Naive thymus-derived CD4-positive, alpha-beta T cell (primary cell): Measurements from ENCODE around the gene MAD2L1BP. TPM values are rescaled to one million over a fixed set of nuclear protein-coding genes. Genes with fewer than 3 reads are reported as not detected.

Source experiments
- ATAC-seq: fragments of 150-1000 bp; cut with Tn5 transposase; 2 replicates; pipeline ENCODE4 v1.10.0; 2021; ENCODE audit warnings: mild to moderate bottlenecking, moderate library complexity
- CTCF ChIA-PET: fragments of 350-600 bp; sonication (Branson Sonifier 250); formaldehyde crosslinking; loops from one replicate; lab custom pipeline; 2021; ENCODE audit warnings: antibody characterized with exemption; lab: Charles Lee
- POLR2A ChIA-PET: fragments of 350-600 bp; sonication (Branson Sonifier 250); formaldehyde crosslinking; loops from one replicate; lab custom pipeline; 2021; ENCODE audit warnings: antibody characterized with exemption, inconsistent platforms; lab: Charles Lee
- DNase-seq, 9 donors: peaks; one replicate each; pipeline versions ENCODE4 v3.0.0 to v3.0.0-alpha.2; 2020 to 2022; ENCODE audit warnings: mixed read lengths in 1 of 9
- H3K27ac ChIP-seq: one replicate; pipeline ENCODE4 v1.7.0; 2013; ENCODE audit warnings: mild to moderate bottlenecking, low read depth, low read length, moderate library complexity
- H3K27me3 ChIP-seq, 2 donors: one replicate each; pipeline ENCODE4 v1.7.0; 2013; ENCODE audit warnings: low read length in 2 of 2, mild to moderate bottlenecking in 2 of 2, moderate library complexity in 2 of 2; ENCODE audit not compliant: control insufficient read depth in 2 of 2, insufficient read depth in 2 of 2
- H3K36me3 ChIP-seq, 3 experiments: 1 replicate in 2 of 3; 2 replicates in 1 of 3; pipeline ENCODE4 v1.7.0; 2013; ENCODE audit warnings: low read length in 3 of 3, mild to moderate bottlenecking in 3 of 3, moderate library complexity in 1 of 3; ENCODE audit not compliant: insufficient read depth in 3 of 3, control insufficient read depth in 2 of 3
- H3K4me1 ChIP-seq, 2 donors: one replicate each; pipeline ENCODE4 v1.7.0; 2013; ENCODE audit warnings: low read length in 2 of 2, mild to moderate bottlenecking in 2 of 2, moderate library complexity in 1 of 2; ENCODE audit not compliant: control insufficient read depth in 2 of 2, insufficient read depth in 2 of 2
- H3K4me3 ChIP-seq: 2 replicates; pipeline ENCODE4 v1.7.0; 2013; ENCODE audit warnings: mild to moderate bottlenecking, low read length
- H3K9me3 ChIP-seq, 3 experiments: 1 replicate in 2 of 3; 2 replicates in 1 of 3; pipeline ENCODE4 v1.7.0; 2013; ENCODE audit warnings: low read length in 3 of 3; ENCODE audit not compliant: control insufficient read depth in 2 of 3
- H3K27ac Mint-ChIP-seq, 9 donors: one replicate each; pipeline ENCODE4 v1.8.0; 2020 to 2022; ENCODE audit warnings: mixed read lengths in 9 of 9, mild to moderate bottlenecking in 8 of 9, moderate library complexity in 5 of 9, inconsistent platforms in 2 of 9
- H3K27me3 Mint-ChIP-seq, 5 donors: one replicate each; pipeline ENCODE4 v1.8.0; 2021 to 2022; ENCODE audit warnings: mixed read lengths in 5 of 5, mild to moderate bottlenecking in 1 of 5
- H3K36me3 Mint-ChIP-seq, 5 donors: one replicate each; pipeline ENCODE4 v1.8.0; 2020 to 2022; ENCODE audit warnings: mixed read lengths in 5 of 5, mild to moderate bottlenecking in 3 of 5, inconsistent platforms in 1 of 5
- H3K4me1 Mint-ChIP-seq, 7 donors: one replicate each; pipeline ENCODE4 v1.8.0; 2020 to 2022; ENCODE audit warnings: mixed read lengths in 7 of 7, mild to moderate bottlenecking in 3 of 7, inconsistent platforms in 1 of 7
- H3K4me3 Mint-ChIP-seq, 10 donors: one replicate each; pipeline ENCODE4 v1.8.0; 2020 to 2022; ENCODE audit warnings: mild to moderate bottlenecking in 10 of 10, mixed read lengths in 10 of 10, moderate library complexity in 6 of 10, inconsistent platforms in 2 of 10
- H3K9me3 Mint-ChIP-seq, 11 donors: one replicate each; pipeline ENCODE4 v1.8.0; 2020 to 2022; ENCODE audit warnings: mixed read lengths in 11 of 11, mild to moderate bottlenecking in 4 of 11, inconsistent platforms in 1 of 11, moderate library complexity in 1 of 11
- intact Hi-C, 2 donors: fragments of 100-400 bp; cut with micrococcal nuclease; formaldehyde crosslinking; loops; one replicate each; pipeline ENCODE4 v1.15.1; 2023
- polyA plus RNA-seq, 2 donors: library from polyadenylated mRNA; unstranded; fragments of 300-500 nt; fragmentation: Illumina TruSeq; gene quantifications; one replicate each; pipeline ENCODE4 v1.2.3, GENCODE V29; 2021
- total RNA-seq, 6 experiments: library from RNA in 5 of 6; stranded (reverse) in 5 of 6; gene quantifications; 1 replicate in 5 of 6; 2 replicates in 1 of 6; pipeline ENCODE4 v1.2.3 and lab custom pipeline; 2021 to 2026

Gene MAD2L1BP
- total and polyA plus RNA-seq, 7 experiments from 2014 or later, result 14.9 to 44.5 (median 28.0) TPM

DNA sequence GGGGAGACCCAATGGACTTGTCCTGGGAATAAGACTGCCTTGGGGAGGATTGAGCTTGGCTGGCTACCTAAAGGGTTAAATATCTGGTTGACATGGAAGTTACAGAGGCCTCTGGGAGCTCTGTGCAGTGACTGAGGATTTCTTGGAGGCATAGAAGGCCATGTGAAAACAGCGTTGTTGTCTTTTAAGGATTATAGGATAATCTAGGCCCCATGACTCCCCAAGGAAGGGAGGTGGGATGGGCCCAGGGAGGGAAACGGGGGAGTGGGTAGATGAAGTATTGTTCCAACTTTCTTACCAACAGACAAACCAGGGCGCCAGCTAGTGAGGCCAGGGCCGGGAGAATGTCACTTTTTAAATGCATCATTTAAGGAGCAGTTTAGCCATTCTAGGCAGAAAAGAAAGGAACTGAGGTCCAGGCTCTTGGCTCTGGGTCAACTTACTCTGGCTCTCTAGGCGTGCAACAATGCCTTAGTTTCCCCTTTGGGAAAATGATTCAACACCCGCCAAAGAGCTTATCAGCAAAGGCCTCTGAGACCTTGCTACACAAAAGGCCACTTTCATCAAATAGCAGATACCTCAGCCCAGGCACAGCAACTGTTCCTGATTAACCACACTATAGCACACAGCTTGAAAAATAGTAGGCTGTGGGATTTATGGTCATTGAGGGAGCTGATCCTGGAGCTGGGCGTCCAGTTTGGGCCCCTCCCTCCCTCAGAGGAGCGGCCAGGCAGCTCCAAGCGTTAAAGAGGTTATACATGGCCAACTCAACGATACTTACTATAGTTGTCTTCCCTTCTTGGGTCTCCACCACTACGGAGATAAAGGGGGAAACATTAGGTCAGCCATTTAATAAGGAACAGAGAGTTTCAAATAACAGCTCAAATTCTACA is 44.9 kb downstream of the MAD2L1BP start:
- H3K36me3 Mint-ChIP-seq, result peaks cover 0 to 26% (median 4%) of the 10 kb centered on the region in 5 donors

DNA sequence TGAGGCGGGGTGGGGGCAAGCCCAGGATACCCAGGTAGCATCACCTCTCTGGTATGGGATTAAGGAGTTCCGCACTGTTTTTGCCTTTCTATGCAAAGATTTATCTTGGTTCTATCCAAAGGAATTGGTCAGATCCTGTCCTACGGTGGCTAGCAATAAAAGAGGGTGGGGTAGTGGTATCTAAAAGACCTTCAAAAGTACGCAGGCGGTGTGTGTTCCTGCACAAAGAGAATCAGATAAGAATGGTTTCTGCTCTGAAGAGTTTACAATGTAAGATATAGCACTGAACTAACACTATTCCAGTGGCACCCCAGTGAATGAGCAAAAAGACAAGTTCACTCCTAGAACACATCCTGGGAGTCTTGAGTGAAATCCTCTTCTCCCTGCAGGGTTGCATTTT is 45.7 kb downstream of the MAD2L1BP start:
- Mint-ChIP-seq H3K4me1 (peaks cover 19 to 46% (median 43%) of the 10 kb centered on the region in 7 donors), H3K9me3 (no peaks in the 10 kb centered on the region), H3K36me3 (peaks cover 0 to 20% (median 4%) of the 10 kb centered on the region in 5 donors), H3K27ac (no peak overlapping the region), H3K4me3 (no peak overlapping the region), H3K27me3 (no peaks in the 10 kb centered on the region)
- CTCF ChIA-PET, result interaction anchor here (1.0 kb wide), 1 partner anchor 13 kb away, joined by 4 read pairs; no protein-coding TSS in a partner anchor
- intact Hi-C loops, result no loop called here
- Histone ChIP-seq H3K4me1 (peaks cover under 1 to 9% of the 10 kb centered on the region in 2 donors), H3K9me3 (no peaks in the 10 kb centered on the region), H3K27me3 (no peaks in the 10 kb centered on the region), H3K36me3 (peaks cover 0 to 75% (median 5%) of the 10 kb centered on the region in 3 experiments), H3K27ac (no peak overlapping the region), H3K4me3 (no peak overlapping the region)
- POLR2A ChIA-PET, result no interaction called here
- DNase-seq (no peak), ATAC-seq (no peak)

More for the DNA sequence above, 44.9 kb downstream of the MAD2L1BP start:
- Mint-ChIP-seq H3K9me3 (no peaks in the 10 kb centered on the region), H3K27me3 (no peaks in the 10 kb centered on the region), H3K27ac (peak overlapping the region in 1 of 9 donors; percentile 38), H3K4me3 (no peak overlapping the region), H3K4me1 (peaks cover 17 to 39% (median 35%) of the 10 kb centered on the region in 7 donors)
- Histone ChIP-seq H3K27ac (no peak overlapping the region), H3K36me3 (peaks cover 0 to 83% (median 5%) of the 10 kb centered on the region in 3 experiments), H3K4me1 (peaks cover 0 to 4% of the 10 kb centered on the region in 2 donors), H3K27me3 (no peaks in the 10 kb centered on the region), H3K4me3 (no peak overlapping the region), H3K9me3 (no peaks in the 10 kb centered on the region)
- DNase-seq, result no peak
- intact Hi-C loops, result no loop called here
- no peak for ATAC-seq
- ChIA-PET CTCF (interaction anchor here (1.0 kb wide), 1 partner anchor 12 kb away, joined by 4 read pairs; no protein-coding TSS in a partner anchor), POLR2A (interaction anchor here (0.6 kb wide), 1 partner anchor 385 kb away, joined by 4 read pairs; no protein-coding TSS in a partner anchor)

GRCh38 chr6:43682724-43683429 is 47.2 kb downstream of the MAD2L1BP start:
- H3K36me3 Mint-ChIP-seq, result peaks cover 0 to 20% (median under 1%) of the 10 kb centered on the region in 5 donors
- Histone ChIP-seq H3K9me3 (no peaks in the 10 kb centered on the region), H3K36me3 (peaks cover 0 to 65% (median 0%) of the 10 kb centered on the region in 3 experiments), H3K4me3 (no peak overlapping the region), H3K27me3 (no peaks in the 10 kb centered on the region), H3K27ac (no peak overlapping the region), H3K4me1 (peaks cover 10 to 18% of the 10 kb centered on the region in 2 donors)
- intact Hi-C loops, result no loop called here
- peak overlapping the region in 1 of 10 donors; percentile 4 for H3K4me3 Mint-ChIP-seq
- peaks cover 29 to 58% (median 57%) of the 10 kb centered on the region in 7 donors for H3K4me1 Mint-ChIP-seq
- peak overlapping the region in 3 of 9 donors; percentile 27 to 59 (median 48) for H3K27ac Mint-ChIP-seq
- CTCF ChIA-PET, result no interaction called here
- H3K9me3 Mint-ChIP-seq, result peaks cover 0 to 1% (median 0%) of the 10 kb centered on the region in 11 donors
- no peak for ATAC-seq
- POLR2A ChIA-PET, result interaction anchor here (0.7 kb wide), 1 partner anchor 496 kb away, joined by 3 read pairs; no protein-coding TSS in a partner anchor
- H3K27me3 Mint-ChIP-seq, result no peaks in the 10 kb centered on the region
- no peak for DNase-seq

GRCh38 chr6:43683708-43684455 is 48.2 kb downstream of the MAD2L1BP start:
- Histone ChIP-seq H3K27me3 (no peaks in the 10 kb centered on the region), H3K27ac (no peak overlapping the region), H3K4me1 (peaks cover 10 to 22% of the 10 kb centered on the region in 2 donors), H3K9me3 (no peaks in the 10 kb centered on the region), H3K4me3 (no peak overlapping the region), H3K36me3 (peaks cover 0 to 55% (median 0%) of the 10 kb centered on the region in 3 experiments)
- intact Hi-C loops, result no loop called here
- Mint-ChIP-seq H3K27me3 (no peaks in the 10 kb centered on the region), H3K4me1 (peaks cover 33 to 63% (median 62%) of the 10 kb centered on the region in 7 donors), H3K9me3 (peaks cover 0 to 2% (median 0%) of the 10 kb centered on the region in 11 donors), H3K36me3 (peaks cover 0 to 13% (median 0%) of the 10 kb centered on the region in 5 donors), H3K4me3 (peak overlapping the region in 5 of 10 donors; percentile 0 to 35 (median 17)), H3K27ac (peak overlapping the region in 3 of 9 donors; percentile 60 to 66 (median 66))
- CTCF ChIA-PET, result interaction anchor here (0.6 kb wide), 1 partner anchor 1067 kb away, joined by 3 read pairs; no protein-coding TSS in a partner anchor
- no peak for ATAC-seq
- POLR2A ChIA-PET, result interaction anchor here (0.7 kb wide), 1 partner anchor 495 kb away, joined by 3 read pairs; no protein-coding TSS in a partner anchor
- DNase-seq, result no peak

DNA sequence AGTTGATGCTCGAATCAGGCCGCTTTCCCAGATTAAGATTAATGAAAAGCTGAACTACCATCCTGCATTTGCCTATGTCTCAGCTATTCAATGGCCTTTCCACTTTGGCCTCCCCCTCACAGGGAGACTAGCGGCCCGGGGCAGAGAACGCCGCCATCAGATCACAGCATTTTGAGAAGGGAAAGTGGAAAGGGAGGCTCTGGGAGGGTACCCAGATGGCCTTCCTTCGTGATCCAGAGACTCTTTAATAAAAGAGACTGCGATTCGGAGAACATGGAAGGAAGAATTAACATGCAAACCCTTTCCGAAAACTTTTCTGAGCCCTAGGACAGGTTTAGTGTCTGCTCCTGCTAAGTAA is 51.4 kb downstream of the MAD2L1BP start:
- H3K36me3 ChIP-seq, result peaks cover 0 to 24% (median 0%) of the 10 kb centered on the region in 3 experiments
- peak overlapping the region; percentile 81 for H3K27ac ChIP-seq
- POLR2A ChIA-PET, result interaction anchor here (1.1 kb wide), 1 partner anchor 58 kb away, joined by 3 read pairs; the partner anchor contains the start of gene GTPBP2
- Mint-ChIP-seq H3K4me3 (peak overlapping the region; percentile 94 to 99 (median 97)), H3K27ac (peak overlapping the region; percentile 87 to 96 (median 94)), H3K9me3 (peaks cover 0 to 2% (median 0%) of the 10 kb centered on the region in 11 donors), H3K27me3 (peaks cover 0 to 3% (median 0%) of the 10 kb centered on the region in 5 donors), H3K36me3 (peaks cover 0 to 9% (median 0%) of the 10 kb centered on the region in 5 donors), H3K4me1 (peaks cover 28 to 58% (median 55%) of the 10 kb centered on the region in 7 donors)
- peak overlapping the region; percentile 98 for H3K4me3 ChIP-seq
- DNase-seq (no peak), ATAC-seq (no peak)
- CTCF ChIA-PET, result no interaction called here
- H3K27me3 ChIP-seq, result no peaks in the 10 kb centered on the region
- peaks cover 10 to 22% of the 10 kb centered on the region in 2 donors for H3K4me1 ChIP-seq
- H3K9me3 ChIP-seq, result no peaks in the 10 kb centered on the region
- intact Hi-C loops, result loop anchor here (1.0 to 5.0 kb wide), 4 partner anchors 17 to 170 kb away; partner anchors contain the start of genes GTPBP2 (in 2 of the 2), POLR1C (in 1 of the 2) and YIPF3 (in 1 of the 2)
